A673 (cell line): Measurements from ENCODE around the gene ABCB9.

Experiments
- CTCF ChIP-seq: fragments of 300-800, 200-600 bp; sonication (generic); conservative IDR thresholded peaks from 2 replicates; pipeline ENCODE4 v1.5.1; 2017; ENCODE audit warnings: low read depth, mild to moderate bottlenecking, antibody characterized with exemption, low read length, moderate library complexity, mixed read lengths
- EZH2 ChIP-seq: fragments of 200-600 bp; sonication (generic); IDR thresholded peaks from 2 replicates; pipeline ENCODE4 v1.6.1; 2017; ENCODE audit warnings: borderline replicate concordance, low read depth, mild to moderate bottlenecking, mixed read lengths, antibody characterized with exemption, low read length; ENCODE audit not compliant: poor library complexity, severe bottlenecking

- no peak for TF ChIP-seq CTCF
- no peak for TF ChIP-seq EZH2
Measured at GRCh38 chr12:122968104-122968503, 1.8 kb upstream of the ABCB9 start.
